Measurements from ENCODE around the gene ATG101. TPM values are rescaled to one million over a fixed set of nuclear protein-coding genes. Genes with fewer than 3 reads are reported as not detected.
A peak's percentile ranks its signal among the peaks of the same experiment; 100 is the strongest.

The ATG101 gene
- total RNA-seq, 2 experiments from 2014 or later: 25.2 to 28.8 TPM

DNA sequence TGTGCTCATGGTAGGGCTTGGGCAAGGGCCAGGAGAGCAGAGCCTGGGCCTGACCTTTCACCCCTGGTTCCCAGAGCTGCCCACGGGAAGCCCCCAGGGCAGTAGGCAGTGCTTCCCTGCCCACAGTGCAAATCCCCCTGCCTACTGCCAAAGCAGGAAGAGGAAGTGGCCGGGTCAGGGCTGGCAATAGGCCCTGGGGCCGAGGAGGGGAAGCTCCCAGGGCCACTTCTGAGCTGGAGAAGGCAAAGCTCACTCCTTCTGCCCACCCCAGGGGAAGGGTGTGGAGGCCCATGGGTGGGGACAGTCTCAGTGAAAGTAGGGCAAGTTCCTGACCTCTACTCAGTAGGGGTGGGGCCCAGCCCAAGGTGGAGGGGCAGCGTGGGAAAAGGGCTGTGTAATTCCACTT is 24.0 kb upstream of the ATG101 start:
- peaks cover 43% of the 10 kb centered on the region for H3K4me1 Mint-ChIP-seq
- ATAC-seq (ENCODE audit: low read depth) (no peak), DNase-seq (no peak)
- H3K27ac Mint-ChIP-seq: peak overlapping the region; percentile 62
- H3K4me3 Mint-ChIP-seq: no peak overlapping the region
- POLR2A ChIA-PET: interaction anchor here (0.8 kb wide), 1 partner anchor 15 kb away, joined by 3 read pairs; no protein-coding TSS in a partner anchor
- H3K27me3 Mint-ChIP-seq: peaks cover 3% of the 10 kb centered on the region
- no peaks in the 10 kb centered on the region for H3K9me3 Mint-ChIP-seq
- H3K36me3 Mint-ChIP-seq: no peaks in the 10 kb centered on the region

DNA sequence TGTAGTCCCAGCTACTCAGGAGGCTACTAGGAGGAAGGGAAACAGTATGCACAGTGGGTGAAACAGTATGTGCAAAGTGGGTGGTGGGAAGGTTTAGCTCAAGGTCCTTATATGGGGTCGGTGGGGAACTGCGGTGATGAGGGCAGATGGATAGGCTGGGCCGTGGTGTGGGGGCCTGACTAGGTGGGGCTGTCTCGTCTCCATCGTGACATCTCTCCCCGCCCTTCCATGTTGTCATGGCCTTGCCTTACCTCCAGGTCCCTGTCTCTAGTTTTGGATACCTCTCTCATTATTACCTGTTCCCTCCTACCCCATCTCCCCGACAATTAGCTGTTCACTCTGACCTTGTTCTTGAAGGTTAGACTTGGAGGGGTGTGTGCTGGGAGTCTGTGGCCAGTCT is 22.9 kb upstream of the ATG101 start:
- Mint-ChIP-seq H3K4me3 (no peak overlapping the region), H3K27me3 (peaks cover 2% of the 10 kb centered on the region), H3K27ac (no peak overlapping the region), H3K4me1 (peaks cover 43% of the 10 kb centered on the region), H3K36me3 (peaks cover 2% of the 10 kb centered on the region), H3K9me3 (no peaks in the 10 kb centered on the region)
- ATAC-seq (ENCODE audit: low read depth) (no peak), DNase-seq (no peak)
- POLR2A ChIA-PET: interaction anchor here (0.6 to 1.1 kb wide), 3 partner anchors 11 to 22 kb away, joined by 3 to 5 read pairs (median 3); partner anchors contain the start of gene ATG101

DNA sequence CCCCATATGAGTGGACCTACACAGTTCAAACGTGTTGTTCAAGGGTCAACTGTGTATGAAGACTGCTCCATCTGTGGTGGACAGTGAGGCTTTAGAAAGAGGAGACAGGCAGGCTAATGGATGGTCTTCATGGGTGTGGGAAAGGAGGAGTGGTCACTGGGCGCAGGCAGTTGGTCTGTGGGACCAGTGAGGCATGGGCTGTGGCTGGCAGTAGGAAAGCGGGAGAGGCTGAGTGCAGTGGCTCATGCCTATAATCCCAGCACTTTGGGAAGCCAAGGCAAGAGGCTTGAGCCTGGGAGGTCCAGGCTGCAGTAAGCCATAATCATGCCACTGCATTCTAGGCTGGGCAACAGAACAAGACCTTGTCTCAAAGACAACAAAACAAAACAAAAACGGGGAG is 20.5 kb upstream of the ATG101 start:
- Mint-ChIP-seq H3K27ac (peak overlapping the region; percentile 99), H3K4me1 (peaks cover 45% of the 10 kb centered on the region), H3K36me3 (peaks cover 2% of the 10 kb centered on the region), H3K9me3 (no peaks in the 10 kb centered on the region), H3K27me3 (peaks cover 2% of the 10 kb centered on the region), H3K4me3 (peak overlapping the region; percentile 99)
- no peak for ATAC-seq (ENCODE audit: low read depth)
- POLR2A ChIA-PET: no interaction called here
- no peak for DNase-seq

DNA sequence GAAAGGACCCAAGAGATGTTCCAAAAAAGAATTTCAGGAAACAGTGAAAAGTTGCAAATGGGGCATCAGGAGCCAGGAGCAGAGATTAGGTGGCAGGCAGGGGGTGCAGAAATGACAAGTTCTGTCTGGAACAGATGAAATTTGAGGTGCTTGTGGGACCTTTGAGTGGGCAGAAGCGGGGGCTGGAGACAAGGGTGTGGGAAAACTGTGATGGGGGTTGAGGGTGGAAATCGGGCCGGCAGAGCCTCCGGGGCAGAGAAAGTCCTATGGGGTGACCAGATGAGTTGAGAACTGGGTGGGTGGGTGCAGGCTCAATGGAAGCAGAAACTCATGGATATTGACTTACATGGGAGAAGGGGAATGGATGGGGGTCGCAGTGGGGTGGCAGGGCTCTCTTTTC is 20.1 kb upstream of the ATG101 start:
- Mint-ChIP-seq H3K27me3 (peaks cover 2% of the 10 kb centered on the region), H3K9me3 (no peaks in the 10 kb centered on the region), H3K4me1 (peaks cover 43% of the 10 kb centered on the region), H3K36me3 (peaks cover 2% of the 10 kb centered on the region), H3K27ac (peak overlapping the region; percentile 99), H3K4me3 (peak overlapping the region; percentile 99)
- POLR2A ChIA-PET: interaction anchor here (2.7 to 4.8 kb wide), 2 partner anchors 12 to 20 kb away, joined by 20 to 63 read pairs; partner anchors contain the start of gene ATG101
- ATAC-seq (ENCODE audit: low read depth) (no peak), DNase-seq (no peak)

DNA sequence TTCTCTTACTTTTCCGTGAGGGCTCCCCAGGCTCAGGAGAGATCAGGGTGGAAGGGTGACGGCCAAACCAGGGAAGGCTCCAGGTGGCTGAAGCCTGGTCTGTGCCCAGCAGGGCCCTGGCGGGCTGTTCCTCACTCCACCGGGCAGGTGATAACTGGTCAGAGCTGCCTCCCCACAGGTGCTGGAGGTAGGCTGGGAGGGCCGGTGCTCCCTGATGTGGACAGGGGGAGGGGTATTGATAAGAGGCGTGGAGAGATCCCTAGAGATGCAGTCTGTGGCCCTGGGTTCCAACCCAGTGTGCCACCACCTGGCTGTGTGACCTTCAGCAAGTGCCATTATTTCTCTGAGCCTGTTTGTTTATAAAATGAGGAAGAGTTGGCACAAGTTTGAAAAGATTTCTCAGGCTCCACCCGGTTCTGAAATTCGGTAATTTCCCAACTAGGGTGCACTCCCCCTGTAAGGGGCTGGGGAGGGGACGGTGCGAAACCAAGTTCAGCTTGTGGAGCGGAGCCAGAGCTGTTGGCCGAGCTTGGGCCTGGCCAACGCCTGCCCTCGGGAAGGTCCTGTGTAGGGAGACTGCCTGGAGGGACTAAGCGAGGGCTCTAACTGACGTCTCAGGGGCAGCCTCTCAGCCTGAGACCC is 19.5 kb upstream of the ATG101 start:
- no peak for DNase-seq
- POLR2A ChIA-PET: interaction anchor here (0.6 to 4.8 kb wide), 9 partner anchors 9 to 956 kb away, joined by 3 to 63 read pairs (median 11); partner anchors contain the start of genes ATG101 and EIF4B
- H3K27me3 Mint-ChIP-seq: peaks cover 2% of the 10 kb centered on the region
- H3K27ac Mint-ChIP-seq: peak overlapping the region; percentile 99
- peaks cover 2% of the 10 kb centered on the region for H3K36me3 Mint-ChIP-seq
- H3K4me1 Mint-ChIP-seq: peaks cover 43% of the 10 kb centered on the region
- ATAC-seq (ENCODE audit: low read depth): no peak
- H3K9me3 Mint-ChIP-seq: no peaks in the 10 kb centered on the region
- peak overlapping the region; percentile 99 for H3K4me3 Mint-ChIP-seq

DNA sequence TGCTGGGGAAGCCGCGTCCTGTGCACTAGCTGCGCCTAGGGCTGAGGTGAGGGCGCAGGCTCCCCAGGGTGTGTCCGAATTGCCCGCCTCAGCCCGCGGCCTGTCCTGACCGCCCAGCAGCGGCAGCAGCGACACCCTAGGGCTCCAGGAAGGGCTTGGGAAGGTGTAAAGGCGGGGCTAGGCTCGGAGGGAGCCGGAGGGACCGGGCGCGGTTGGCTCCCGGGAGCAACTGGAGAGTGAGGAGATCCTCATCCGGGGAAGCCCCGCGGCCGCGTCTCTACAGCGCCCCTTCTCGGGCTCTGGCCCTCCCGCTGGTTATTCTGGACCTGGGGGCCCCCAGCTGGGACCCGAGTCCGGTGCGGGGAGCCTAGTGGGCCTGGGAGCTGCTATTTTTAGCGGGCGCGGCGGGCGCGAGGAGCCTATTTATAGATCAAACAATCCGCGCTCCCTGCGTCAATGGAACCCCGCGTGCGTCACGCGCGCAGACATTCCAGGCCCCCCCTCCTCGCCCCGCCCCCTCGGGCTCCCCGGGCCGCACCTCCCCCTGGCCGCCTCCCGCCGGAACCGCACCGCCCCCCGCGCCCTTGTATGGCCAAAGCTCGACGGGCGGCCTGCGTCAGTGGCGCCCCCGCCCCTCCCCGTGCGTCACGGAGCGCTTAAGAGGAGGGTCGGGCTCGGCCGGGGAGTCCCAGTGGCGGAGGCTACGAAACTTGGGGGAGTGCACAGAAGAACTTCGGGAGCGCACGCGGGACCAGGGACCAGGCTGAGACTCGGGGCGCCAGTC is 18.8 kb upstream of the ATG101 start, which contains the start of gene NR4A1:
NR4A1 (plus strand) TSS at position 685 of the 784 bp plus-strand sequence. CDS start 2,887 bp downstream, outside the sequence.
- ATAC-seq (ENCODE audit: low read depth) (peak; percentile 80), DNase-seq (peak; percentile 100)
- POLR2A ChIA-PET: interaction anchor here (0.6 to 4.8 kb wide), 14 partner anchors 10 to 955 kb away, joined by 3 to 63 read pairs (median 5); partner anchors contain the start of genes ATG101 and EIF4B

DNA sequence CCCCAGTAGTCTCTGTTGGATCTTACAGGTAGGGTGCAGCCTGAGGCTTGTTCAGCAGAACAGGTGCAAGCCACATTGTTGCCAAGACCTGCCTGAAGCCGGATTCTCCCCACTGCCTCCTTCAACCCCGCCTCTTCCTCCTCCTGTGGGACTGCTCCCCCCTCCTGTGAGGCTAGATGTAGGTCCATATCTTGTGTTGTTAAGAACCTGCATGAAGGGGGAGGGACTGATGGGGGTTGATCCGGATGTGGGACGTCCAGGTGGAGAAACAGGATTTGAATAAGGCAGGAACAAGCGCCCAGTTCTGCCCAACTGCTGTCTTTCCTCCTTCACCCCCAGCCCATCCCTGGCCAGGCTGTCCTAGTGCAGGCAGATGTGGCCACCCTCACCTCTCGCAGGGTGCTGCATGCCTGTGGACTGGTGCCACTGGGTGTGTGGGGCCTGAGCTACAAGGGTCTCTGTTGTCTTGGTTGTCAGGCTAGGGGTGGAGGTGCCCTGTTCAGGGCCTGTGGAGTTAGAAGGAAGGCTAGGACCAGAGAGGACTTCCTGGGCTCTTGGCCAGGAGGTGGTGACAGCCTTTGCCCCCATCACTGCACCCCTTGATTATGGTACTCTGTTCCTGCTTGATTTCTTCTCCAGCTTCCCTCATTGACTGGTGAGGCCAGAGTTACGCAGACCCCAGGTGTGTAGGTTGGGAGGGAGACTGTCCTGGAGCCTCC is 17.2 kb upstream of the ATG101 start:
- ATAC-seq (ENCODE audit: low read depth): peak; percentile 4
- DNase-seq: no peak
- Mint-ChIP-seq H3K9me3 (no peaks in the 10 kb centered on the region), H3K27me3 (peaks cover 2% of the 10 kb centered on the region), H3K4me3 (peak overlapping the region; percentile 99), H3K27ac (peak overlapping the region; percentile 99), H3K4me1 (peaks cover 30% of the 10 kb centered on the region), H3K36me3 (peaks cover 2% of the 10 kb centered on the region)
- POLR2A ChIA-PET: interaction anchor here (1.7 to 4.8 kb wide), 4 partner anchors 17 to 30 kb away, joined by 9 to 63 read pairs (median 28); partner anchors contain the start of gene ATG101

More for the DNA sequence above, 18.8 kb upstream of the ATG101 start, which contains the start of gene NR4A1:
- H3K4me1 Mint-ChIP-seq: peaks cover 38% of the 10 kb centered on the region
- H3K9me3 Mint-ChIP-seq: no peaks in the 10 kb centered on the region
- peak within 1 kb of the TSS; percentile 99 for H3K4me3 Mint-ChIP-seq
- H3K36me3 Mint-ChIP-seq: peaks cover 2% of the 10 kb centered on the region
- H3K27me3 Mint-ChIP-seq: peaks cover 2% of the 10 kb centered on the region
- peak within 1 kb of the TSS; percentile 99 for H3K27ac Mint-ChIP-seq

DNA sequence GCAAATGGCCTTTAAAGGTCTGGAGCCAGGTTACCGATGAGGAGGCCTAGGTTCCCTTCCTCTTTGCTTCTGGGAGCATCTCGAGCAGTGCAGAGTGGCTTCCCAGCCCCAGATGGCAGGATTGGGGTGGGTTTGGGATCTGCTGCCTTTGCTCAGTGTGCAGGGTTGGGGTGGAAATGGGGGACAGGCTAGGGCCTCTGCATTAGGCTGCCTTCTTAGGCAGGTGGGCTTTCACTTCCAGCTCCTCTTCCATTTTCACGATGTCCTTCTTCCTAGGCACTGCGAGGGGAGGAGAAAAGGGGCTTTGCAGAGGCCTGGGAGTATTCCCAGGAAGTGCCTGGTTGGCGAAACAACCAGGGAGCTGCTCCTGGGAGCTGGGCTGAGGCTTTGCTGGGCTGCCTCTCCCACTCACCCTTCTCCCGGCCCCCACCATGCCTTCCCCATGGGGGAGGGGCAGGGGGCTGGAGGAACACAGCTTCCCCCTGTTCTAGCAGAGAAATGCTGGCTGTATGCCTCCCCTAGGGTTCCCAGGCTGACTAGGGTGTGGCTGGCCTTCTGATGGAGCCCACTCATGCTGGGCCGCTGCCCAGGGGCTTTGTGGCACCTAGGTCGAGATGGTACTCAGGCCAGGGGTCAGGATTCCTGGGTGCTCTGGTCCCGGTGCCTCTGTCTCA is 16.1 kb upstream of the ATG101 start:
- DNase-seq (no peak), ATAC-seq (ENCODE audit: low read depth) (no peak)
- Mint-ChIP-seq H3K9me3 (no peaks in the 10 kb centered on the region), H3K4me3 (no peak overlapping the region), H3K27ac (peak overlapping the region; percentile 67), H3K4me1 (peaks cover 30% of the 10 kb centered on the region), H3K36me3 (peaks cover 2% of the 10 kb centered on the region), H3K27me3 (peaks cover 2% of the 10 kb centered on the region)
- POLR2A ChIA-PET: interaction anchor here (2.4 to 4.8 kb wide), 3 partner anchors 16 to 31 kb away, joined by 11 to 63 read pairs (median 28); partner anchors contain the start of gene ATG101

DNA sequence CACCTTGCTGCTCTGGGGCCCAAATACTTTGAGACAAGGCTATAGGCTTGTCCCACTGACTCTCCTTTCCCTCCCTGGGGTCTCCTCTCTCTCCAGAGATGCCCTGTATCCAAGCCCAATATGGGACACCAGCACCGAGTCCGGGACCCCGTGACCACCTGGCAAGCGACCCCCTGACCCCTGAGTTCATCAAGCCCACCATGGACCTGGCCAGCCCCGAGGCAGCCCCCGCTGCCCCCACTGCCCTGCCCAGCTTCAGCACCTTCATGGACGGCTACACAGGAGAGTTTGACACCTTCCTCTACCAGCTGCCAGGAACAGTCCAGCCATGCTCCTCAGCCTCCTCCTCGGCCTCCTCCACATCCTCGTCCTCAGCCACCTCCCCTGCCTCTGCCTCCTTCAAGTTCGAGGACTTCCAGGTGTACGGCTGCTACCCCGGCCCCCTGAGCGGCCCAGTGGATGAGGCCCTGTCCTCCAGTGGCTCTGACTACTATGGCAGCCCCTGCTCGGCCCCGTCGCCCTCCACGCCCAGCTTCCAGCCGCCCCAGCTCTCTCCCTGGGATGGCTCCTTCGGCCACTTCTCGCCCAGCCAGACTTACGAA is 15.4 kb upstream of the ATG101 start:
- Mint-ChIP-seq H3K36me3 (peaks cover 2% of the 10 kb centered on the region), H3K27ac (peak overlapping the region; percentile 67), H3K27me3 (peaks cover 2% of the 10 kb centered on the region), H3K4me3 (no peak overlapping the region), H3K4me1 (peaks cover 28% of the 10 kb centered on the region), H3K9me3 (no peaks in the 10 kb centered on the region)
- POLR2A ChIA-PET: interaction anchor here (2.4 to 4.8 kb wide), 2 partner anchors 15 to 31 kb away, joined by 11 to 63 read pairs; partner anchors contain the start of gene ATG101
- no peak for ATAC-seq (ENCODE audit: low read depth)
- DNase-seq: no peak

DNA sequence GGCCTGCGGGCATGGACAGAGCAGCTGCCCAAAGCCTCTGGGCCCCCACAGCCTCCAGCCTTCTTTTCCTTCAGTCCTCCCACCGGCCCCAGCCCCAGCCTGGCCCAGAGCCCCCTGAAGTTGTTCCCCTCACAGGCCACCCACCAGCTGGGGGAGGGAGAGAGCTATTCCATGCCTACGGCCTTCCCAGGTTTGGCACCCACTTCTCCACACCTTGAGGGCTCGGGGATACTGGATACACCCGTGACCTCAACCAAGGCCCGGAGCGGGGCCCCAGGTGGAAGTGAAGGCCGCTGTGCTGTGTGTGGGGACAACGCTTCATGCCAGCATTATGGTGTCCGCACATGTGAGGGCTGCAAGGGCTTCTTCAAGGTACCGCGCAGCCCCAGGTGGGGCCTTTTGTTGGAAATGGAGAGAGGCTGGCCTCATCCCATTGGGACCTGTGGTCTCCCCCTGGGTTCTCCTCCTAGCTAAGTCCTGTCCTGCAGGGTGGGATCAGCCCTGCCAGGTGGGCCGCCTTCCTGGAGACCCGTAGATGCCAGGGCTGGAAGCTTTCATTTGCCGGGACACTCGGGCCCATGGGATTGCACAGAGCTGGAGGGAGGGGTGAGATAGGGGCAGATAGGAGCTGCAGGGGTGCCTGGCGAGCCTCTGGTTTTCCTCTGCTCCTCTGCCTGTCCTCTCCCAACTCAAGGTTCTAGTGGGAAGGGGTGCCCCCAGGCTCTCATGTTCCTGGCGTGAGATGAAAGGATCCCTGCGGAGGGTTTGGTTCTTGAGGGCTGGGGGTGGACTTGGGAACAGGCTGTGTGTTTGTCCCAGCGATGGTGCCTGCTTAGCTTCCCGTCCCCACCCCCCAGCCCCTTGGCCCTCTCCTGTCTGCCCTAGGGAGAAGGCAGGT is 14.7 kb upstream of the ATG101 start:
- peaks cover 2% of the 10 kb centered on the region for H3K36me3 Mint-ChIP-seq
- DNase-seq (no peak), ATAC-seq (ENCODE audit: low read depth) (no peak)
- H3K4me1 Mint-ChIP-seq: peaks cover 22% of the 10 kb centered on the region
- H3K4me3 Mint-ChIP-seq: no peak overlapping the region
- H3K9me3 Mint-ChIP-seq: no peaks in the 10 kb centered on the region
- H3K27ac Mint-ChIP-seq: no peak overlapping the region
- POLR2A ChIA-PET: interaction anchor here (2.4 kb wide), 1 partner anchor 32 kb away, joined by 11 read pairs; no protein-coding TSS in a partner anchor
- H3K27me3 Mint-ChIP-seq: no peaks in the 10 kb centered on the region
